ENCODE measurements around the gene DDX59. TPM values are rescaled to one million over a fixed set of nuclear protein-coding genes. Genes with fewer than 3 reads are reported as not detected.

The DDX59 gene
- polyA plus RNA-seq, 5 donors = 24.8 to 39.2 (median 32.1) TPM

DNA sequence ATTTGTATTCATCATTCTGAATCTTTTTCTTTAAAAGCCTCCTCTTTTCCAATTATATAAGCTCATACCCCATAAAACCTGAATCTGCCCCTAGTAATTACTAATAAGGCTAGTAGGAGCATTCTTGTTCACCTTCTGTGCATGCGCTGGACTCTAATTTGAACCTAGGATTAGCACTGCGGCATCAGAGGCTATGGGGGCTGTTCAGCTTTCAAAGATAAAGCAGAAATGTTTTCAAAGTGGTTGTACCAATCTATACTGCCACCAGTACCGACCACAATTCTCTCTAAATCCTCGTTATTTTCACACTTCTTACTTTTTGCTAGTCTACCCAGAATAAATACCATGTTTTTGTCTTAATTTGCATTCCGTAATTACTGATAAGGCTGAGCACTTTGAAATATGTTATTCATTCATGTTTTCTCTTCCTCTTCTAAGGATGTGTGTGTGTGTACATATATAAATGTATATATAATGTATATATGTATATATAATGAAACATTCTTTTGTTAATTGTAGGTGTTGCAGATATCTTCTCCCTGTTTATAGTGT, 1.6 kb upstream of the DDX59 start:
- no peak for DNase-seq

- no peak for DNase-seq
Measured at GRCh38 chr1:200670242-200671118, 773 bp upstream of the DDX59 start.

DNA sequence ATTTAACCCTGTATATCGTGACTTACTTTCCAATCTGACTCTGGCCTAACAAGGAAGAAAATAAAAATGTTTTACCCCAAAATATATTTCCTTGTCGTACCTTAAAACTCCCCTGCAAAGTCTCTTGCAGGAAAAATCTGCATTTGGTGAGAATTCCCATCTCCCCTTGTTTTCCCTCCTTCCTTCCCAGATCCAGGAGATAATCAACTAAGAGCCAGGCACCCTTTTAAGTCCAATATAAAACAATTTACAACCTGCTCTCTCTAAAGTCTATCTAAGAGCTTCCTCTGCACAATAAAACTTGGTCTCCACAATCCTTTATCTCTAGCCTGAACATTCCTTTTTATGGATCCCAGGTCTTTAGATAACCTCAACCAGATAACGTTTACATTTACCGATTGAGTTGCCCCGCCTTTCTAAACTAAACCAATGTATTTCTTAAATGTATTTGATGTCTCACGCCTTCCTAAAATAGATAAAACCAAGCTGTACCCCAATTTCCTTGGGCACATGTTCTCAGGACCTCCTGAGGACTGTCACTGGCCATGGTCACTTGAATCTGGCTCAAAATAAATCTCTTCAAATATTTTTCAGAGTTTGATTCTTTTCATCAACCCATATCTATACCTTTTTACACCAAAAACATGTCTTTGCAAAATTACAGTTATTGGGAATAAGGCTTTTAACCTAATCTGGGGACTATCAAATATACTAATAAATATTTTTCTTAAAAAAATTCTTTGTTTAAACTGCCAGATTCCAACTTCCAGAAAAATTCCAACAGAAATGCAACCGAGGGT, 993 bp downstream of the DDX59 start:
- no peak for DNase-seq

- no peak for DNase-seq
Measured at GRCh38 chr1:200666309-200666708, 3.4 kb downstream of the DDX59 start.

DNA sequence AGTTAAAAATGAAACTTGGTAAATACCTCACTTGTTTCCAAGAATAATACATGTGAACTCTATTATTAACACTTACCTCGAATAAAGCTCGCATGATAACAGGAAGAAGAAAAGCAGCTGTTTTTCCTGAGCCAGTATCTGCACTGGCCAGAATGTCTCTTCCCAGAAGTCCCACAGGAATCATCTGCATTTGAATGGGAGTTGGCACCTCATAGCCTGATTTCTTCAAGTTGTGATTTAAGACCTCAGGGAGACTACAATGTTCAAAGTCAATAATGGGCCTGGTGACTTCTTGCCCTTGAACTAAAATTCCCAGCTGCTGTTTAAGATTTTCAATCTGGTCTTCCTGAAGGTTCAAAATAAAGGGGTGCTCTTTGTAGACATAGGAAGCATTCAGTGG, 3.8 kb downstream of the DDX59 start:
- no peak for DNase-seq

DNA sequence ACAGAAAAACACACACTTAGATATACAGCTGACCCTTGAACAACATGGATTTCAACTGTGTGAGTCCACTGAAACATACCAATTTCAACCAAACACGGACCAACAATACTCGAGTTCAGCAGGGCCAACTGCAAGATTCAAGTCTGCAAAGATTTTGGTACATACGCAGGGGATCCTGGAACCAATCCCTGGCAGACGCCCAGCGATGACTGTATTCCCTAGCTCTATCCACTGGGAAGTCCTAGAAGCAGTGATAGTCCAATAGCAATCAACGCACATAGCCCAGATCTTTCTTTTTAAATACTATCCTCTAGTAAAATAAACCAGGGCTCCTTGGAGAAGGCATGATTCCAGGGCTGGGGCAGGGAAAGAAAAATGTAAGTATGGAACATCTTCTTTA, 9.0 kb downstream of the DDX59 start:
- no peak for DNase-seq

- DNase-seq = no peak
Measured at GRCh38 chr1:200659269-200659668, 10.4 kb downstream of the DDX59 start.

- DNase-seq = no peak
Measured at GRCh38 chr1:200658037-200658818, 11.5 kb downstream of the DDX59 start.

GRCh38 chr1:200654660-200655059, 15.0 kb downstream of the DDX59 start:
- no peak for DNase-seq

DNA sequence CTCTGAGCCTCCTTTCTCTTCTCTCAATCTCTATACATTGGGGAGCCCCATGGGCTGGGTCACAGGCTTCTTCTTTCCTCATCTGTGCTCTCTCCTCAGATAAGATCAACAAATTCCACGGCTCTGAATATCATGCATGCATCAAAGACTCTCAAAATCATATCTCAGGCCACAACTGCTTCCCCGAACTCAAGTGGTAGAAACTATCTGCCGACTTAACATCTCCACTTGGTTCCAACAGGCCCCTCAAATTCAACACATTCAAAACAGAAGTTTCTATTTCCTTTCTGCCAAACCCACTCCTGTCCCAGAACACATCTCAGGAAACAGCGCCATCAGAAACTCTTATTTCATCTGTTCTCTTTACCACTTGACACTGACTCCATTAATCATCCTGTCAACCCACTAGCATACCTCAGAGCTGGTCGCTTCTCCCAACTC, 16.7 kb downstream of the DDX59 start:
- no peak for DNase-seq

DNA sequence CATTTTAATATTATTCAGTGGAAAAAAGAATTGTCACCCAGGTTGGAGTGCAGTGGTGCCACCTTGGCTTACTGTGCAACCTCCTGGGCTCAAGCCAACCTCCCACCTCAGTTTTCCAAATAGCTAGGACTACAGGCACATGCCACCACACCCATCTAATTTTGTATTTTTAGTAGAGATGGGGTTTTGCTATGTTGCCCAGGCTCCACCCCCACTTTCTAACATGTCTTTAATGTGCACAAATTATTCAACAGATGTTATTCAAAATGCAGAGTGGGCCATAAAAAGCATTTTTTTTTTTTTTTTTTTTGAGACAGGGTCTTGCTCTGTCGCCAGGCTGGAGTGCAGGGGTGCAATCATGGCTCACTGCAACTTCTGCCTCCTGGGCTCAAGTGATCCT, 17.3 kb downstream of the DDX59 start:
- no peak for DNase-seq

- no peak for DNase-seq
Measured at GRCh38 chr1:200646515-200646914, 23.2 kb downstream of the DDX59 start.

- DNase-seq = no peak
Measured at GRCh38 chr1:200644021-200644420, 25.7 kb downstream of the DDX59 start.

- no peak for DNase-seq
Measured at GRCh38 chr1:200642481-200642880, 27.2 kb downstream of the DDX59 start.

DNA sequence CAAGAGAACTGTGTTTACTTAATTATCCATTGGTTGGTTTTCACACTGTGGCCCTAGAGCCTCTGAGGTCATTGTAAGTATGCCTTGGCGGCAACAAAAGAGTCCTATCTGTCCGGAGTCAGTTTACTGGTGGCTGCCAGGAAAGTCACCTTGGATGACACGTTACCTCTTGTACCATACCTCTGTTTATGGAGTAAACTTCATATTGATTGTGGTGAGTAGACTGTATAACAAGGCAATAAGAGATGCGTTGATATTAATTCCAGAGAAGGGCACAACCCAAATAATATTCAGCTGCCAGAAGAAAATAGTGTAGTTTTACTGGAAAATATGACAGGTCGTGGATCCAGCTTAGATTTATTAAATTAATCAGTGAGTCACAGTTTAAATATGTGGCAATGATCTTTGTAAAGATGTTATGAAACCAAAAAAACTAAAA, 28.7 kb downstream of the DDX59 start:
- no peak for DNase-seq

DNA sequence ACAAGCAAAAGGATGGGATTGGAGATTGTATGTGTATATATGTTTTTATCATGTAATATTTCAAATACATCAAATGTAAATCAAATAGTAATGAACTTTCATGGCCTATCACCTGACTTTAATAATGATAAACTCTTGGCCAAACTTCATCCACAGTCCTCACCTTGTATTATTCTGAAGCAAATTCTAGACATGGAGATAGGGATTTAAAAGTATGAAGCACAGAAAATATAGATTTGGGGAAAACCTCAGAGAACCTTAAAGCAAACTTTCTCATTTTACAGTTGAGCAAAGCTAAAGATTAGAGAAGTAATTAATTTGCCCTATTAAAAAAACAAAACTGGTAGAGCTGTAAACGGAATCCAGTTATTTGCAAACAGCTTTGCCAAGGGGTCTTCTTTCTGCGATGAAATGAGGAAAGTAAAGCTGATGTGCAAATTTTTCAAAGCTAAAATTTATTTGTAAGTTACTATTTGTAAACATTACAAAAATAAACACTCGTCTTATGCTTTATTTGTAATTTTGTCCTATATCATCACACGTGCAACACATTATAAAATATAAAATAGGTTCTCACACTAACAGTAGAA, 29.2 kb downstream of the DDX59 start:
- DNase-seq = no peak

- no peak for DNase-seq
Measured at GRCh38 chr1:200638073-200638472, 31.6 kb downstream of the DDX59 start.

DNA sequence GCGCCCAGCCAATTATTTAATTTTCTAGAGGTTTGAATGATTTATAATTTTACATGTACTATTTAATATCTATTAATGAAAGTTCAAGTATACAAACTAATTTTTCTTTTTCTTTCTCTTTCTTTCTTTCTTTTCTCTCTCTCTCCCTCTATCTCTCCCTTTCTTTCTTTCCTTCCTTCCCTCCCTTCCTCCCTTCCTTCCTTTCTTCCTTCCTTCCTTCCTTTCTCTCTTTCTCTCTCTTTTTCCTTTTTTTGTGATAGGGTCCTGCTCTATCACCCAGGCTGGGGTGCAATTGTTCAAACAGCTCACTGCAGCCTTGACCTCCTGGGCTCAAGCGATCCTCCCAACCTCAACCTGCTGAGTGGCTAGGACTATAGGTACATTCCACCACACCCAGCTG, 33.0 kb downstream of the DDX59 start:
- DNase-seq = no peak

- no peak for DNase-seq
Measured at GRCh38 chr1:200634261-200635122, 35.2 kb downstream of the DDX59 start.

- DNase-seq = no peak
Measured at GRCh38 chr1:200631375-200631774, 38.3 kb downstream of the DDX59 start.

Data from right lung (tissue), 5 donors.